Nephron (organoid): Measurements from ENCODE around the gene PRRG3.

Source experiments
- H3K27ac Mint-ChIP-seq, 3 experiments: 2 replicates each; pipeline ENCODE4 v1.8.0; 2020; ENCODE audit warnings: mixed read lengths in 3 of 3, mild to moderate bottlenecking in 2 of 3, moderate library complexity in 1 of 3
- H3K27me3 Mint-ChIP-seq: 2 replicates; pipeline ENCODE4 v1.8.0; 2021; ENCODE audit warnings: low read depth, mild to moderate bottlenecking, moderate library complexity, mixed read lengths
- H3K36me3 Mint-ChIP-seq: 2 replicates; pipeline ENCODE4 v1.8.0; 2020; ENCODE audit warnings: low read depth, mixed read lengths
- H3K4me1 Mint-ChIP-seq: 2 replicates; pipeline ENCODE4 v1.8.0; 2020; ENCODE audit warnings: mixed read lengths
- H3K4me3 Mint-ChIP-seq, 3 experiments: 2 replicates each; pipeline ENCODE4 v1.8.0; 2020; ENCODE audit warnings: mild to moderate bottlenecking in 3 of 3, mixed read lengths in 3 of 3, moderate library complexity in 2 of 3
- H3K9me3 Mint-ChIP-seq: 2 replicates; pipeline ENCODE4 v1.8.0; 2020; ENCODE audit warnings: mixed read lengths
- CTCF ChIP-seq, 3 experiments: fragments of 200-600 bp; sonication (generic); IDR thresholded peaks; one replicate each; pipeline ENCODE4 v1.5.0; 2021; ENCODE audit warnings: antibody characterized with exemption in 3 of 3; ENCODE audit not compliant: unreplicated experiment in 3 of 3

Gene PRRG3

DNA sequence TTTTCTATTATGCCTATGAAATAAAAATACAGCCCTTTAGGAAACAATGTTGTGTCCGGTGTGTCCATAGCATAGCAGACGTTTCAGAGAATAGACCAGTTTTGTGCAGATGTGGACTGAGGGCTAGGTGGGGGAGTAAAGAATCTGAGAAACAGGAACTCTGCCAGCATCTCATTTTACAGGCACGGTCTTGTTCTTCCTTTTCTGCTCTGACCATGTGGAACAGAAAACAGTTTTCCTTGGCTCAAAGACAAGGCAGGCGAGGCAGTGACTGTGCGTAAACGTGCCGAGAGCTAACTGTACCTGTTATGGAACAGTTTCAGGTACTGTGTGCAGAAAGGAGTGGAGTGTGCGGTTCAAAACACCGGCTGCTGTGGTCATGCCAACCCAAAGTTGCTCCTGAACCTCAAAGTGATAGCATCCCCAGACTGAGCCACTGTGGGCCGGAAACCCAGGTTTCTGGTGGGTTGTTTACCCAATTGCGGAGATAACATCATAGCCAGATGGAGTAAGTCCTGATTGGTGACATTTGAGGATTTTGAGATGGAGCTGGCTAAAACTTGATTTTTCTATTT is 59.5 kb downstream of the PRRG3 start:
- no peaks in the 10 kb centered on the region for H3K36me3 Mint-ChIP-seq
- peaks cover 25% of the 10 kb centered on the region for H3K27me3 Mint-ChIP-seq
- no peak overlapping the region for H3K4me3 Mint-ChIP-seq
- H3K27ac Mint-ChIP-seq, result peak overlapping the region in 2 of 3 experiments; percentile 33 to 55
- H3K4me1 Mint-ChIP-seq, result peaks cover 16% of the 10 kb centered on the region
- peaks cover 21% of the 10 kb centered on the region for H3K9me3 Mint-ChIP-seq
- TF ChIP-seq CTCF (IDR thresholded peaks at IDR 0.05; ENCODE audit: unreplicated experiment in 3 of 3), result no peak
